Mesothelial cell of epicardium (in vitro differentiated cells): ENCODE results near the gene PHTF2. TPM values are rescaled to one million over a fixed set of nuclear protein-coding genes. Genes with fewer than 3 reads are reported as not detected.
"Not testable (repeated sequence)": the region's sequence is repeated elsewhere in the genome, so short reads cannot be mapped to it uniquely, and the experiment has no call there.

ENCODE experiments used
- DNase-seq, 2 experiments: peaks; one replicate each; pipeline ENCODE4 v3.0.0; 2021; ENCODE audit warnings: low spot score in 2 of 2; ENCODE audit not compliant: unreplicated experiment in 2 of 2
- H3K27ac Mint-ChIP-seq: 2 replicates; pipeline ENCODE4 v1.8.0; 2021; ENCODE audit warnings: mixed read lengths
- H3K27me3 Mint-ChIP-seq: 2 replicates; pipeline ENCODE4 v1.8.0; 2021; ENCODE audit warnings: low read depth, mixed read lengths
- H3K36me3 Mint-ChIP-seq: 2 replicates; pipeline ENCODE4 v1.8.0; 2021; ENCODE audit warnings: mixed read lengths
- H3K4me1 Mint-ChIP-seq: 2 replicates; pipeline ENCODE4 v1.8.0; 2021; ENCODE audit warnings: mixed read lengths
- H3K4me3 Mint-ChIP-seq: 2 replicates; pipeline ENCODE4 v1.8.0; 2021; ENCODE audit warnings: mild to moderate bottlenecking, moderate library complexity, mixed read lengths
- H3K9me3 Mint-ChIP-seq: 2 replicates; pipeline ENCODE4 v1.8.0; 2021; ENCODE audit warnings: mixed read lengths
- total RNA-seq: library from RNA; stranded (reverse); gene quantifications from 3 replicates; pipeline ENCODE4 v1.2.1, GENCODE V29; 2021
- TF ChIP-seq, protein P1 (sequence below): fragments of 200-600 bp; sonication (generic); IDR thresholded peaks from one replicate; pipeline ENCODE4 v1.5.0; 2021; ENCODE audit warnings: antibody characterized with exemption; ENCODE audit not compliant: unreplicated experiment

PHTF2 gene
- total RNA-seq, 1 donor from 2014 or later = 38.2 TPM

DNA sequence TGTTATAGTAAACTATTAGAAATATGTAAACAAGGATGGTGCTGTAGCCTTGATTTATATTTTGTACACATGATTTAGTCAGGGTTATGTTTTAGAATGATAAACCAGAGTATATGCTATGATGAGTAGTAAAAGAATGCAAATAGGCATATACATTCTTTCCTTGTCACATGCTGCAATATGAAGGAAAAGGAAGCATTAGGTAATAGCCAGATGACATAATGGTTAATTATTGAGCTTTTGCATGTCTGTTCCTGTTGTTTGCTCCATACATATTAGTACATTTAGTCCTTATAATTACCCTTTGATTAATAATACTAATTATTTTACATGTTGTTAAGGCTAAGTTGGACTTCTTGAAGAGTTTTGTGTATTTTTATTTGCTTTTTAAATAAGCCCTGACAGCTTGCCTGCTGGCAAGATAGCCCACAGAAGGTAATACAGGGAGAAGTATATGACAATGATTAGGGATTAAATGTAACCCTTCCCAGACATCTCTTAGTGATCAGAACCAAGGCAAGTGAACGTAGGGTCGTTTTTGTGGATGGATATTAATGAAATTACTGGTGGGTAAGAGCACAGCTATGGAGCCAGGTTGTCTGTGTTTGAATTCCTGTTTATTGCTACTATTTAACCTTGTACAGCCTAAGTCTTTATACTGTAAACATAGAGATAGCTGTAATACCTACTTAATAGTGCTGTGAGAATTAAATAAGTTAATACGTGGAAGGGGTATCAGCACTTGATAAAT, 68.4 kb downstream of the PHTF2 start:
- H3K36me3 Mint-ChIP-seq = peaks cover 22% of the 10 kb centered on the region
- TF ChIP-seq, protein P1, sequence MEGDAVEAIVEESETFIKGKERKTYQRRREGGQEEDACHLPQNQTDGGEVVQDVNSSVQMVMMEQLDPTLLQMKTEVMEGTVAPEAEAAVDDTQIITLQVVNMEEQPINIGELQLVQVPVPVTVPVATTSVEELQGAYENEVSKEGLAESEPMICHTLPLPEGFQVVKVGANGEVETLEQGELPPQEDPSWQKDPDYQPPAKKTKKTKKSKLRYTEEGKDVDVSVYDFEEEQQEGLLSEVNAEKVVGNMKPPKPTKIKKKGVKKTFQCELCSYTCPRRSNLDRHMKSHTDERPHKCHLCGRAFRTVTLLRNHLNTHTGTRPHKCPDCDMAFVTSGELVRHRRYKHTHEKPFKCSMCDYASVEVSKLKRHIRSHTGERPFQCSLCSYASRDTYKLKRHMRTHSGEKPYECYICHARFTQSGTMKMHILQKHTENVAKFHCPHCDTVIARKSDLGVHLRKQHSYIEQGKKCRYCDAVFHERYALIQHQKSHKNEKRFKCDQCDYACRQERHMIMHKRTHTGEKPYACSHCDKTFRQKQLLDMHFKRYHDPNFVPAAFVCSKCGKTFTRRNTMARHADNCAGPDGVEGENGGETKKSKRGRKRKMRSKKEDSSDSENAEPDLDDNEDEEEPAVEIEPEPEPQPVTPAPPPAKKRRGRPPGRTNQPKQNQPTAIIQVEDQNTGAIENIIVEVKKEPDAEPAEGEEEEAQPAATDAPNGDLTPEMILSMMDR = no peak
- peaks cover 20% of the 10 kb centered on the region for H3K9me3 Mint-ChIP-seq
- H3K4me1 Mint-ChIP-seq = peaks cover 26% of the 10 kb centered on the region
- DNase-seq = no peak
- H3K4me3 Mint-ChIP-seq = no peak overlapping the region
- H3K27ac Mint-ChIP-seq = peak overlapping the region; percentile 82
- no peaks in the 10 kb centered on the region for H3K27me3 Mint-ChIP-seq

- TF ChIP-seq, protein P1 = no peak
- no peak for DNase-seq
- Mint-ChIP-seq H3K36me3 (peaks cover 26% of the 10 kb centered on the region), H3K27ac (peak overlapping the region; percentile 75), H3K27me3 (no peaks in the 10 kb centered on the region), H3K4me1 (peaks cover 26% of the 10 kb centered on the region), H3K4me3 (no peak overlapping the region), H3K9me3 (peaks cover 23% of the 10 kb centered on the region)
These were observed 68.9 kb downstream of the PHTF2 start for GRCh38 chr7:77867537-77867865.

GRCh38 chr7:77872256-77872655, 73.7 kb downstream of the PHTF2 start:
- Mint-ChIP-seq H3K9me3 (peaks cover 24% of the 10 kb centered on the region), H3K4me1 (peaks cover 13% of the 10 kb centered on the region), H3K36me3 (peaks cover 33% of the 10 kb centered on the region)
- H3K4me3 Mint-ChIP-seq, H3K27ac Mint-ChIP-seq, H3K27me3 Mint-ChIP-seq, DNase-seq: not testable (repeated sequence)

DNA sequence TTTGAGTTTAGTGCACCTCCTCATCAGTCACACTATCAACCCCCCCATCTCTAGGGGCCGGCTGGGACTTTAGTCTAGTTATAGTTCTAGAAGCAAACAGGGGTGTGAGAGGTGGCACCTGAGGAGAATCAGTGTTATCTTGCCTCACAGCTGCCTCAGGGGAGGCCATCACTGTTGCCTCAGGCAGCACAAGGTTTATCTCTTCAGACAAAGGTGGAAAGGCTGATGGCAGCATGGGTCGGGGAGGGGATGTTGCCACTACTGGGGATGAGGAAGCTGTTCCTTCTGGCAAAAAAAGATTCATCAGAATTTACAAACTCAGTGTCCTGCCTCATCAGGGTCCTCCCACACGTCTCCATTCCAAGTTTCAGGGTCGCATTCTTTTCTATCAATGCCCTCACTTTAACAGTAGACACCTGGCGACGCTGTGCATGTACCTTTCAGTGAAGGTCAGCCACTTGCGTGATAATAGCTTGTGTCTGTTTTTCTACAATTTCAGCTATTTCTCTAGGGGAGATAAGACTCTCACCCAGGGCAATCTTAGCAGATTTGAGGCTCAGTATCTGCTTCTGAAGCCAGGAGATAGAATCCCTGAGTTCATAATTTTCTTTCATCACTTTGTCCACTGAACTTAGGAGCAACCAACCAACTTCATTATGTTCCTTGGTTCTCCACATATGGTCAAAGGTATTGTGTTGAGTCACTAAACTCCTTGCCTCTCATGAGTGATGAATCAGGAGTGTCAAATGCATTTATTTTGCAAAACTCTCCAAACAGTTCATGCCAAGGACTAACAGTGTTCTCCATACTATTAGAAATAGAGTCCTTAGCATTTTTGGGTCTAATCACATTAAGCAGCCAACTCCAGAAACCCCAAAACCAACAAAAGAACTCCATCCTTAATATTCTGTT, 75.1 kb downstream of the PHTF2 start:
- DNase-seq, H3K4me3 Mint-ChIP-seq, H3K27me3 Mint-ChIP-seq, H3K4me1 Mint-ChIP-seq: not testable (repeated sequence)
- H3K36me3 Mint-ChIP-seq = peaks cover 43% of the 10 kb centered on the region
- peaks cover 24% of the 10 kb centered on the region for H3K9me3 Mint-ChIP-seq
- peak overlapping the region; percentile 17 for H3K27ac Mint-ChIP-seq

GRCh38 chr7:77877791-77878190, 79.2 kb downstream of the PHTF2 start:
- no peak overlapping the region for H3K27ac Mint-ChIP-seq
- H3K36me3 Mint-ChIP-seq = peaks cover 22% of the 10 kb centered on the region
- DNase-seq = no peak
- H3K4me1 Mint-ChIP-seq = peaks cover 9% of the 10 kb centered on the region
- no peak overlapping the region for H3K4me3 Mint-ChIP-seq
- H3K27me3 Mint-ChIP-seq = no peaks in the 10 kb centered on the region
- TF ChIP-seq, protein P1 = no peak
- H3K9me3 Mint-ChIP-seq = no peaks in the 10 kb centered on the region

GRCh38 chr7:77878500-77878899, 79.9 kb downstream of the PHTF2 start:
- Mint-ChIP-seq H3K27ac (no peak overlapping the region), H3K4me3 (no peak overlapping the region), H3K27me3 (no peaks in the 10 kb centered on the region), H3K4me1 (peaks cover 4% of the 10 kb centered on the region), H3K36me3 (peaks cover 22% of the 10 kb centered on the region), H3K9me3 (no peaks in the 10 kb centered on the region)
- DNase-seq = no peak
- TF ChIP-seq, protein P1 = no peak
